Kidney epithelial cell (primary cell): ENCODE measurements around the gene ENTPD7. TPM values are rescaled to one million over a fixed set of nuclear protein-coding genes. Genes with fewer than 3 reads are reported as not detected.

Experiments
- DNase-seq: peaks from one replicate; pipeline ENCODE4 v3.0.0-alpha.2; 2010; ENCODE audit warnings: low read depth
- H3K27me3 ChIP-seq: 2 replicates; pipeline ENCODE4 v1.6.0; 2011; ENCODE audit warnings: low read length; ENCODE audit not compliant: control insufficient read depth, insufficient read depth
- H3K36me3 ChIP-seq: 2 replicates; pipeline ENCODE4 v1.5.1; 2011; ENCODE audit warnings: low read length; ENCODE audit not compliant: control insufficient read depth, insufficient read depth
- H3K4me3 ChIP-seq: 2 replicates; pipeline ENCODE4 v1.5.1; 2011; ENCODE audit warnings: low read depth, mild to moderate bottlenecking, control low read depth, low read length
- CTCF ChIP-seq: IDR thresholded peaks from 2 replicates; pipeline ENCODE4 v1.5.1; 2011; ENCODE audit warnings: mild to moderate bottlenecking, moderate library complexity, low read length, control low read depth, inconsistent platforms; ENCODE audit not compliant: insufficient read depth, poor library complexity, severe bottlenecking
- total RNA-seq: library from RNA; depleted of rRNA; stranded (reverse); fragments of >200 nt; gene quantifications from 2 replicates; pipeline ENCODE4 v1.2.3, GENCODE V29; 2015

ENTPD7 gene
- total RNA-seq, 1 donor from 2014 or later: 29.1 TPM

GRCh38 chr10:99628923-99629624 lies 30.2 kb upstream of the ENTPD7 start:
- DNase-seq: no peak
- no peaks in the 10 kb centered on the region for H3K27me3 ChIP-seq
- no peaks in the 10 kb centered on the region for H3K36me3 ChIP-seq
- H3K4me3 ChIP-seq: no peak overlapping the region
- TF ChIP-seq CTCF: no peak

- no peak for TF ChIP-seq CTCF
- Histone ChIP-seq H3K27me3 (no peaks in the 10 kb centered on the region), H3K36me3 (no peaks in the 10 kb centered on the region), H3K4me3 (no peak overlapping the region)
- DNase-seq: no peak
Observed at GRCh38 chr10:99629625-99629978, 29.7 kb upstream of the ENTPD7 start.

- H3K27me3 ChIP-seq: no peaks in the 10 kb centered on the region
- TF ChIP-seq CTCF: peak; percentile 62
- H3K36me3 ChIP-seq: no peaks in the 10 kb centered on the region
- DNase-seq: no peak
- no peak overlapping the region for H3K4me3 ChIP-seq
Observed at GRCh38 chr10:99630433-99630832, 28.9 kb upstream of the ENTPD7 start.

GRCh38 chr10:99630991-99631390 lies 28.3 kb upstream of the ENTPD7 start:
- no peak for DNase-seq
- Histone ChIP-seq H3K4me3 (no peak overlapping the region), H3K36me3 (no peaks in the 10 kb centered on the region), H3K27me3 (no peaks in the 10 kb centered on the region)
- TF ChIP-seq CTCF: no peak

- no peak for DNase-seq
- TF ChIP-seq CTCF: no peak
- Histone ChIP-seq H3K27me3 (no peaks in the 10 kb centered on the region), H3K36me3 (no peaks in the 10 kb centered on the region), H3K4me3 (no peak overlapping the region)
Observed at GRCh38 chr10:99631496-99631895, 27.8 kb upstream of the ENTPD7 start.

GRCh38 chr10:99633832-99634231 lies 25.5 kb upstream of the ENTPD7 start:
- Histone ChIP-seq H3K4me3 (no peak overlapping the region), H3K36me3 (no peaks in the 10 kb centered on the region), H3K27me3 (no peaks in the 10 kb centered on the region)
- no peak for TF ChIP-seq CTCF
- DNase-seq: no peak
